ENCODE data around the gene ABCD4.
A peak's percentile ranks its signal among the peaks of the same experiment; 100 is the strongest.

The ABCD4 gene

GRCh38 chr14:74308695-74309094 lies 6.0 kb upstream of the ABCD4 start:
- no peaks in the 10 kb centered on the region for H3K9me3 ChIP-seq (ENCODE audit: insufficient read depth, low read depth, low read length)
- H3F3A ChIP-seq (ENCODE audit: low read depth) = no peaks in the 10 kb centered on the region
- H3K9me2 ChIP-seq (replicated peaks; ENCODE audit: low read depth, low read length) = no peaks in the 10 kb centered on the region
- H3K4me3 ChIP-seq (ENCODE audit: low read length, poor library complexity, severe bottlenecking) = no peak overlapping the region
- no peak overlapping the region for H3K4me2 ChIP-seq (ENCODE audit: low read depth, low read length, poor library complexity, severe bottlenecking)
- H3K79me2 ChIP-seq (ENCODE audit: insufficient read depth, low read length) = no peaks in the 10 kb centered on the region
- no peak overlapping the region for H3K9ac ChIP-seq (ENCODE audit: low read depth, low read length, poor library complexity, severe bottlenecking)
- H4K20me1 ChIP-seq (ENCODE audit: insufficient read depth, low read length, poor library complexity, severe bottlenecking) = no peaks in the 10 kb centered on the region
- TF ChIP-seq CTCF (conservative IDR thresholded peaks at IDR 0.05; ENCODE audit: low read length) = no peak
- TF ChIP-seq EZH2phosphoT487 (IDR thresholded peaks at IDR 0.05; ENCODE audit: borderline replicate concordance) = no peak
- no peaks in the 10 kb centered on the region for H3K4me1 ChIP-seq (ENCODE audit: insufficient read depth, low read length, poor library complexity, severe bottlenecking)
- H3K36me3 ChIP-seq (ENCODE audit: insufficient read depth, low read length) = no peaks in the 10 kb centered on the region
- H2AFZ ChIP-seq (ENCODE audit: low read length) = no peak overlapping the region
- no peaks in the 10 kb centered on the region for H3K27me3 ChIP-seq (ENCODE audit: insufficient read depth, low read length, poor library complexity, severe bottlenecking)

GRCh38 chr14:74302152-74302628 lies 544 bp downstream of the ABCD4 start:
- Histone ChIP-seq H3K9me3 (ENCODE audit: insufficient read depth, low read depth, low read length) (no peaks in the 10 kb centered on the region), H3K4me2 (ENCODE audit: low read depth, low read length, poor library complexity, severe bottlenecking) (peak overlapping the region; percentile 85), H3K79me2 (ENCODE audit: insufficient read depth, low read length) (peaks cover 53% of the 10 kb centered on the region), H3F3A (ENCODE audit: low read depth) (no peaks in the 10 kb centered on the region), H3K4me1 (ENCODE audit: insufficient read depth, low read length, poor library complexity, severe bottlenecking) (peaks cover 22% of the 10 kb centered on the region), H2AFZ (ENCODE audit: low read length) (peak overlapping the region; percentile 98), H3K36me3 (ENCODE audit: insufficient read depth, low read length) (peaks cover 8% of the 10 kb centered on the region; the same call in 1 of the 2 replicates), H3K27me3 (ENCODE audit: insufficient read depth, low read length, poor library complexity, severe bottlenecking) (no peaks in the 10 kb centered on the region), H3K4me3 (ENCODE audit: low read length, poor library complexity, severe bottlenecking) (peak overlapping the region; percentile 84), H3K9me2 (replicated peaks; ENCODE audit: low read depth, low read length) (no peaks in the 10 kb centered on the region), H3K9ac (ENCODE audit: low read depth, low read length, poor library complexity, severe bottlenecking) (peak overlapping the region; percentile 83), H4K20me1 (ENCODE audit: insufficient read depth, low read length, poor library complexity, severe bottlenecking) (peaks cover 14% of the 10 kb centered on the region)
- TF ChIP-seq EZH2phosphoT487 (IDR thresholded peaks at IDR 0.05; ENCODE audit: borderline replicate concordance) = no peak
- peak; percentile 63 for TF ChIP-seq CTCF (conservative IDR thresholded peaks at IDR 0.05; ENCODE audit: low read length)

- Histone ChIP-seq H3K79me2 (ENCODE audit: insufficient read depth, low read length) (peaks cover 59% of the 10 kb centered on the region), H3K4me3 (ENCODE audit: low read length, poor library complexity, severe bottlenecking) (peak overlapping the region; percentile 84), H3F3A (ENCODE audit: low read depth) (no peaks in the 10 kb centered on the region), H3K4me2 (ENCODE audit: low read depth, low read length, poor library complexity, severe bottlenecking) (peak overlapping the region; percentile 85), H3K27me3 (ENCODE audit: insufficient read depth, low read length, poor library complexity, severe bottlenecking) (no peaks in the 10 kb centered on the region), H3K36me3 (ENCODE audit: insufficient read depth, low read length) (peaks cover 13% of the 10 kb centered on the region; the same call in 1 of the 2 replicates), H2AFZ (ENCODE audit: low read length) (no peak overlapping the region), H3K9me2 (replicated peaks; ENCODE audit: low read depth, low read length) (no peaks in the 10 kb centered on the region), H3K9me3 (ENCODE audit: insufficient read depth, low read depth, low read length) (no peaks in the 10 kb centered on the region), H3K4me1 (ENCODE audit: insufficient read depth, low read length, poor library complexity, severe bottlenecking) (peaks cover 22% of the 10 kb centered on the region), H4K20me1 (ENCODE audit: insufficient read depth, low read length, poor library complexity, severe bottlenecking) (peaks cover 14% of the 10 kb centered on the region), H3K9ac (ENCODE audit: low read depth, low read length, poor library complexity, severe bottlenecking) (peak overlapping the region; percentile 83)
- no peak for TF ChIP-seq CTCF (conservative IDR thresholded peaks at IDR 0.05; ENCODE audit: low read length)
These were observed 1.1 kb downstream of the ABCD4 start for GRCh38 chr14:74301594-74302151.
